ENCODE measurements around the gene OR13C2.

DNA sequence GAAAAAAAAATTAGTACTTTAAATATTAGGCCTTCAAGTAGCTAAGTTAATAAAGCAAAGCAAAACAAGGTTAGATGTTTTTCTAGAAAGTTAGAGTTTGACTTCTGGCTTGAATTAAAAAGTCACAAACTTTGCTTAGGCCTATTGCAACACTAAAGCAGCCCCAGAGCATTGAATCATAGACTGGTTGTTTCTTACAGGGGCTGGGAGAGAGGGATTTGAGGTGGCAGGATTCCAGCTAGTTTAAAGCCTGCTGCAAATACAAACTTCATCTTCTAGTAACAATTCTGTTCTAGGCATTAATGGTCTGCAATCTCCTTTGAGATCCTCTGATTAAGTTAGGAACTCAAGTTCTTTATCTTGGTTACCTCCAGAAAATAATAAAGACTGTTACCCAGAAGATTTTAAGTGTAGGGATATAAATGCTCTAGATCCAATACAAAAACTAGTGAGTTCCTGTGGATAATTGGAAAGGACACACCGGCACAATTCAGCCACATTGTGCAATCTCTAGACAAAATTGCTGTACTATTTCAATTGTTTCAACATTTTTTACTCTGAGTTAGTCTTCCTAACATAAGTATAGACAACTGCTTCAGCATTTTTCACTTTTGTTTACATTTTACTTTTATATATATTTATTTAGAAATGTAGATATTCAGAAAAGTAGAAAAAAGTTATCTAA lies 18.8 kb downstream of the OR13C2 start:
- no peak for TF ChIP-seq POLR2A (IDR thresholded peaks at IDR 0.05)
- no peak for TF ChIP-seq POLR2AphosphoS5 (IDR thresholded peaks at IDR 0.05)
- TF ChIP-seq, protein P1, sequence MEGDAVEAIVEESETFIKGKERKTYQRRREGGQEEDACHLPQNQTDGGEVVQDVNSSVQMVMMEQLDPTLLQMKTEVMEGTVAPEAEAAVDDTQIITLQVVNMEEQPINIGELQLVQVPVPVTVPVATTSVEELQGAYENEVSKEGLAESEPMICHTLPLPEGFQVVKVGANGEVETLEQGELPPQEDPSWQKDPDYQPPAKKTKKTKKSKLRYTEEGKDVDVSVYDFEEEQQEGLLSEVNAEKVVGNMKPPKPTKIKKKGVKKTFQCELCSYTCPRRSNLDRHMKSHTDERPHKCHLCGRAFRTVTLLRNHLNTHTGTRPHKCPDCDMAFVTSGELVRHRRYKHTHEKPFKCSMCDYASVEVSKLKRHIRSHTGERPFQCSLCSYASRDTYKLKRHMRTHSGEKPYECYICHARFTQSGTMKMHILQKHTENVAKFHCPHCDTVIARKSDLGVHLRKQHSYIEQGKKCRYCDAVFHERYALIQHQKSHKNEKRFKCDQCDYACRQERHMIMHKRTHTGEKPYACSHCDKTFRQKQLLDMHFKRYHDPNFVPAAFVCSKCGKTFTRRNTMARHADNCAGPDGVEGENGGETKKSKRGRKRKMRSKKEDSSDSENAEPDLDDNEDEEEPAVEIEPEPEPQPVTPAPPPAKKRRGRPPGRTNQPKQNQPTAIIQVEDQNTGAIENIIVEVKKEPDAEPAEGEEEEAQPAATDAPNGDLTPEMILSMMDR (IDR thresholded peaks at IDR 0.05), result no peak
